ENCODE results near the gene GPC6.

GPC6 gene

GRCh38 chr13:93386116-93386515 is 159.5 kb downstream of the GPC6 start:
- no peak for DNase-seq

- DNase-seq: no peak
These were observed 162.1 kb downstream of the GPC6 start for GRCh38 chr13:93388701-93389100.

- DNase-seq: no peak
These were observed 171.0 kb downstream of the GPC6 start for GRCh38 chr13:93397619-93398018.

DNA sequence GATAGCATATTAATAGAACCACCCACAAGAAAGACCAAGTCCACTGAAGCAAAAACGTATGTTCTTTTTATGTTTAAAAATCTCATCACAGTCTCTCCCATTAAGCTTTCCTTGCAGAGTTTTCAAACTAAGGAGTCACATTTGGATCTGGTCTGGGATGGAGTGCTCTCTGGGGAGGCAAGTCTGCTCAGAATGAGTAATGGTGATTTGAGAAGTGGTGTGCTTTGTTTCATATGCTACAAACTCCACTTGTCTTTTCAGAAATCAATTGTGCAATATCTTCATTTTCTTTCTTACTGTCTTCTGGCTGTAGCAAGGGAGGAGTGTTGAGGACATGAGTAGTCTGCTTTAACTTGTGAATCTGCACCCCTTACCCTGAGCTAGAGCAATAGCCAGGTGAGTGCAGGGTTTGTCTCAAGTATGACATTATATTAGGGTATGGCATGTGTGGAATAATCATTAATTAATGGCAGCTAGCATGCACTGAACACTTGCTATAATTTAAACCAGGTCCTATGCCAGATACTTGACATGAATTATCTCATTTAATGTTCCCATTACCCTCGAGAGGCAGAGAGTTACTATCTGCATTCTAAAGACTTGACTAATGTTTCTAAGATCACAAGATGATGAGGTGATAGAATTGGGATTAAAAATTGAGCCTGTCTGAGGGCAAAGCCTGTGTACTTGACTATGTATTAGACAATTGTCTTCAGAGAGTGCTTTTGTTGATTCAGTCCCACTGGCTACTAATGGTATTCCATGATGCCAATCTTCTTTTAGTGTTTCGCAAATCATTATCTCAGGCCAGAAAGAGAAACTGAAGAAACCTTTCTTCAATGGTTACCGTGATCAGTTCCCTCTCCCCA is 171.8 kb downstream of the GPC6 start:
- no peak for DNase-seq

DNA sequence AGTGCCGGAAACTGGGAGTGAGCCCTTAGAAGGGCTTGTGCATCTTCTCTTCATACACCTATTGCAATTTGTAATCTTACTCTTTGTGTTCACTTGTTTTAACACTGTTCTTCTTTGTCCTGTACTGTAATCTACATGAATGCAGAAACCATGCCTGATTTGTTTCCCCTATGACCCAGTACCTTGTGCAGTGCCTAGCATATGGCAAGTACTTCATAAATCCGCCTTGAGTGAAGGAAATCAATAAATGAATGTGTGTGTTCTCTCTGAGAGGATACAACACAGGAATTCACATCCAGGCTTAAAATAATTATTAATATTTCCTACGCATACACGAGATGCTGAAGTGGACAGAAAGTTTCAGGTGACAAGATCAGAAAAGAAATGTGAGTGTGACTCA is 172.6 kb downstream of the GPC6 start:
- DNase-seq: no peak

GRCh38 chr13:93406136-93406535 is 179.5 kb downstream of the GPC6 start:
- no peak for DNase-seq

- DNase-seq: no peak
These were observed 180.9 kb downstream of the GPC6 start for GRCh38 chr13:93407551-93407950.

- DNase-seq: no peak
These were observed 182.4 kb downstream of the GPC6 start for GRCh38 chr13:93409001-93409400.

- no peak for DNase-seq
These were observed 183.2 kb downstream of the GPC6 start for GRCh38 chr13:93409816-93410215.

- no peak for DNase-seq
These were observed 184.6 kb downstream of the GPC6 start for GRCh38 chr13:93411186-93411680.

DNA sequence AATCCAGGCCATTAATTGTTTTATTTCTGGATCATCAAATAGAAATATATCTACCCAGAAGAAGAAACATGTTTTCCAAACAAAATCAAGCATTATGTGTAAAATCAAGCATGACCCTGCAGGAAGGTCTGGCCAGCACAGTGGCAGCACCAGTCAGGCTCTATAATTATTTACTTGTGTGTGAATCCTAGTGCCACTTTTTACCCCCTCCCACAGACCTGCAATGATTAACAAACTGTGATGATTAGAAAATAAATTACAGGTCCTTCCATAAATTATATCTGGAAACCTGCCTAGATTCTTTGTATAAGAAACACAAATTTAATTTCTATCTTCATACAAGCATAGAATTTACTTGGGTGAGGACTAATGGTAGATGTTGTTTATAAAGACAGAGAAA is 186.1 kb downstream of the GPC6 start:
- DNase-seq: no peak

DNA sequence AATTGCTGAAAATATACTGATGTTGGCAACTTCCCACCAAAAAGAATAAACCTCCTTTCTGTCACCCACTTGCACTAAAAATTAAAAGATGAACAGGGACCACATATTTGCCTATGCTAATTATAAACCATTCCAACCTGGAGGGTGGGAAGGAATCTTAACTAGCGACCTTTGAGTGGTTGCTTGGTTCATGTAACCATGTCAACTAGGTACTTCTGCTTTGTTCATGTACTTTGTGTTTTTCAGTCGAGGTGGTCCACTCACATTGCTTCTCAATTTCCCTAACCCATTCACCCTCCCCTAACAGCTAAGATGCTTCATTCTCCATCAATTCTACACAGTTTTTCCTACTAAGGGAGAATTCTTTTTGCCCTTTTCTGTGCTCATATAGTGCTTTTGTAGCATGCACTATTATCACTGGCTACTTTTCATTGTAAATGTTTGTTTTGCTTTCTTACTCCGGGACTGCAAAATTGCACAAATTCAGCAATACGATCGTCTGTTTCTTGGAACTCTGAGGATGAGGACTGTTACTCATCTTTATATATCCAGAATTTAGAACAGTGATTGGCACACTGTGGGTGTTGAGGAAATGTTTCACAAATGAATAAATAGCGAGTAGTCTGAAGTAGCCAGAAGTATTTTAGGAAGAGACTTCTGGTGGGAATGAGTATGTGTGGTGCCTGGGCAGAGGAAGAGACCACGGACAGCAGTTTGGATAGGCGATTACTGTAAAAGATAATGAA is 187.5 kb downstream of the GPC6 start:
- DNase-seq: no peak

DNA sequence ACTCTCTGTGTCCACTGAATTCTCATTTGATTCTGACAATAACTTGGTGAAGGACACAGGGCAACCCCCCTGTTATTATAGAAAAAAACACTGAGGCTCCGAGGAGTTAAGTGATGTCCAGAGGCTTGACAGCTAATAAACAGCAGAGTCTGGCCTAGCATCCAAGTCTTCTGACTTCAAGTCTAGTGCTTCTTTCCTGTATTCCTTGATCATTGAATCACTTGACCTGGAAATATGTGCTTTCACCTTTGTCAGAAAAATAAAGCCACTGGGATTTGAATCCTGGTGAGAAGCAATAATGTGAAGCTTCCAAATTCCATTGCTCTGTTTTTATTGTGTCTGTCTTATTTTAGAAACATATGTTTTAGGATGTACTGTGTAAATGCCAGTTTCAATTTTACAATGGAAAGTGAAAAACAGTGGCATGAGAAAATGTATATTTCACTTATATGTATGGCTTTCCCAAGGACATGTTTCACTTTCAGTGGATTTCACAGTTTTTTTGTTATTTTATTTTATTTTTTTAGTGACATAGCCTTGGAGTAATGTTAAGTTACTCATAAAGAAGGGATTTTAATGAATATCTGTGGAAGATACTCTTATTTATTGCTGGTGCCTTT is 190.2 kb downstream of the GPC6 start:
- DNase-seq: no peak

DNA sequence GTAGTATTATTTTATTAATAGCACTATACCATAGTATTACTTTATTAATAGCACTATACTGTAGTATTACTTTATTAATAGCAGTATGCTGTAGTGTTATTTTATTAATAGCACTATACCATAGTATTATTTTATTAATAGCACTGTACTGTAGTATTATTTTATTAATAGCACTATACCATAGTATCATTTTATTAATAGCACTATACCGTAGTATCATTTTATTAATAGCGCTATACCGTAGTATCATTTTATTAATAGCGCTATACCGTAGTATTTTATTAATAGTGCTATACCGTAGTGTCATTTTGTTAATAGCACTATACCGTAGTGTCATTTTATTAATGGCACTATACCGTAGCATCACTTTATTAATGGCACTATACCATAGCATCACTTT is 191.8 kb downstream of the GPC6 start:
- no peak for DNase-seq

DNA sequence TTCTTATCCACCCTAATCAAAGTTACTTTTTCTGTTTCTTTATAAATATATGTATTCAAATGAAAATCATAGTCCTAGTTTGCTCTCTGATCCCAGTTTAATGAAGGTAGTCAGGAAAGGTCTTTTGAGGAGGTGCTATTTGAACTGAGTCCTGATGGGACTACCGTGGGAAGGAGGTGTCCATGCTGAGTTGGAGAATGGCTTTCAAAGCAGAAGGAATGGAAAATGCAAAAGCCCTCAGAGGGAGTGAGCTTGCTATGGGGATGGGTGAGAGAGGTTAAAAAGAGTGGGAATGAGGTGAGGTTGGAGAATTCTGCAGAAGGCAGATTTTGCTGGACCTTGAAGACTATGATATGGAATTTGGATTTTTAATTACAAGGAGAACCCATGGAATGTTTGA is 193.6 kb downstream of the GPC6 start:
- no peak for DNase-seq

GRCh38 chr13:93420887-93421286 is 194.3 kb downstream of the GPC6 start:
- no peak for DNase-seq

DNA sequence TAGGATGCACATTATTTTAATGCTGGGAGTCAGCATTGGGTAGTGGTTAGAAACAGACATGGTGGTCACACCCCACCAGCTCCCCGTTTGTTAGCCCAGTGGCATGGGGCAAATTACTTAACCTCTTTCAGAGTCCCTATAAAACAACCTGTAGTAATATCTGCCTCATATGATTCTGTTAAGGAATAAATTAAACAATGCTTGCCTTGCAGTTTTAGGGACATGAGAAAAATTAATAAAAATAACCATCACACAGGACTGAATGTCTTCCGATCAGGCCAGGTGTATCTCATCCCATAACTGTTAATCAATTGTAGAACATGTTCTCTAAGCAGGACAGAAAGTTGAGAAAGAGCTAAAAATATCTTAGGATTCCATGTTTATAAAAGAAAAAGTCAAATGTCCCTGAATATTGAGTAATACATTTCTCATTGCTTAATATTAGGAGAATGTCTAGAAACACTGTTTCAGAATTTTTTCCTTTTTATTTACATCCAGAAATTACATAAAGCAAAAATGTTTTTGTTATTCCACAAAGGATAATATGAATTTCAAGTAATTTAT is 196.5 kb downstream of the GPC6 start:
- no peak for DNase-seq

DNA sequence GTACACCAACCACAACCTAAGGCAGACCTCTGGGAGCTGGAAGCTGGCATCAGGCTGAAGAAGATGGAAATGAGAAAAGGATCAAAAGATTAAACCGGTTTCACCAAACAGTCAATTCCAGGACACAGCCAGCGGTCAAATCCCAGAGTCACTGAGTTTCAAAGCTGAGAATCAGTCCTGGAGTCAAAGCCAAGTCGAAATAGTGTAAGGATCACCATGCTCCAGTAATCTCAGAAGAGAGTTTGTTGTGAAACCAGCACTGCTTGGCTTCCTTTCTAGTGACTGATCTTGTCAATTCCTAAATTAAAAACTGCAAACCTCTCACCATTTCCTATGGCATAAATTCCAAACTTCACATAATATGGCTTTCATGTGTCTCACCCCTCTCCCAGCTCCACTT is 198.8 kb downstream of the GPC6 start:
- no peak for DNase-seq

DNA sequence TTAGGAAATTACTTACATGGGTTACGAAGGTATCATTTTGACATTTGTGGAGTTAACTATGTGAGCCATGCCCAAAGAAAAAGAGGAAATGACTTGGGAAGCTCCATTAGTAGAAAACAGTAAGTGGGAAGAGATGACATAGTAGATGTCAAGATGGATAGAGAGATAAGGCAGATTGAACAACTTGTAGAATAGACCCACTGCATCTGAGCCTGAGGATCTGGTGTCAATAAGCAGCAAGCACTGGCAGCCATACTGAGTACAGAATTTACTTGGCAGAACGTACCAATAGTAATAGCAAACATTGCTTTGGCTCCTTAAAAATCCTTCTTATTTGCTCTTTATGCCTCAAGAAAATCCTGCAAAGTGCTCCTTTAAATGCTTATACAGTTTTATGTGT is 203.8 kb downstream of the GPC6 start:
- no peak for DNase-seq

- DNase-seq: no peak
These were observed 209.0 kb downstream of the GPC6 start for GRCh38 chr13:93435651-93436050.

- no peak for DNase-seq
These were observed 210.5 kb downstream of the GPC6 start for GRCh38 chr13:93437081-93437480.

GRCh38 chr13:93446238-93446637 is 219.6 kb downstream of the GPC6 start:
- DNase-seq: no peak

DNA sequence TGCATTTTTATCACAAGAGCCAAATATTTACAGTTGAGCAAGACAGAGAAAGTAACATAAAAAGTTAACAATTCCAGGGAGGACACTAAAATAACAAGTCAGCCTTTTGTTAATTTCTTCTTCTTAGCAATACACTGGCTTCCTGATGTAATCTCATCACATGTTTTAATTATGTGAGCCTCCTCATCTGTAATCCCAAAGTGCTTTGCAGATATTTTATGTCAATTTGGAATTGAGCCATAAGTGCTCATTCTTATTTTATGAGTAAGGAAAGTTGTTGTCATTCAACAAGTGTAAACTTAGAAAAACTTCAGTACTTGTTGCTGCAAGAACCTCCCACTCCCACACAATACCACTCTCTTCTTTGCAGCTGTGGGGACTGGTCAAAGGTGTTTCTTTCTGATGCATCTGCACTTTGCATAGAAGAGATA is 223.6 kb downstream of the GPC6 start:
- DNase-seq: no peak

Measured in AML-193 (cell line).